HEK293 (cell line): ENCODE measurements around the gene SPESP1.

Experiments used
- CTCF ChIA-PET: fragments of 350-600 bp; formaldehyde crosslinking; extraction: SDS; loops from one replicate; lab custom pipeline; 2021; ENCODE audit warnings: antibody characterized with exemption; lab: Yijun Ruan, JAX
- POLR2A ChIA-PET: fragments of 300-600 bp; formaldehyde crosslinking; extraction: SDS; loops from one replicate; lab custom pipeline; 2020; ENCODE audit warnings: antibody characterized with exemption, inconsistent platforms; lab: Yijun Ruan, JAX
- H3K27ac ChIP-seq: fragments of 200-500 bp; sonication (Bioruptor generic); 2 replicates; pipeline ENCODE4 v1.5.1; 2014; ENCODE audit warnings: low read depth, low read length, control low read depth, inconsistent platforms; ENCODE audit errors: extremely low read depth
- H3K36me3 ChIP-seq, 2 experiments: fragments of 200-500 bp in 1 of 2; sonication (Bioruptor generic) in 1 of 2; 1 replicate in 1 of 2; 2 replicates in 1 of 2; pipeline ENCODE4 v1.5.1; 2014 to 2017; ENCODE audit warnings: inconsistent platforms in 2 of 2, low read length in 2 of 2; ENCODE audit not compliant: control insufficient read depth in 2 of 2, insufficient read depth in 1 of 2
- H3K4me1 ChIP-seq: fragments of 200-500 bp; sonication (Bioruptor generic); 2 replicates; pipeline ENCODE4 v1.5.1; 2014; ENCODE audit warnings: mild to moderate bottlenecking, low read length, inconsistent platforms; ENCODE audit not compliant: control insufficient read depth, insufficient read depth
- H3K4me3 ChIP-seq: 2 replicates; pipeline ENCODE4 v1.5.1; 2011; ENCODE audit warnings: low read depth, mild to moderate bottlenecking, control low read depth, low read length, moderate library complexity
- H3K9me3 ChIP-seq: fragments of 200-500 bp; sonication (Bioruptor generic); 2 replicates; pipeline ENCODE4 v1.5.1; 2014; ENCODE audit warnings: low read depth, low read length, inconsistent platforms; ENCODE audit not compliant: control insufficient read depth, insufficient read depth
- BCL11B ChIP-seq: fragments of 450-650 bp; formaldehyde crosslinking; IDR thresholded peaks from 2 replicates; pipeline ENCODE4 v1.5.1; 2016; ENCODE audit warnings: low read depth, missing biosample characterization, missing genetic modification characterization
- KLF16 ChIP-seq: fragments of 450-650 bp; formaldehyde crosslinking; IDR thresholded peaks from 2 replicates; pipeline ENCODE4 v1.5.1; 2017; ENCODE audit warnings: missing biosample characterization, missing genetic modification characterization
- PRDM1 ChIP-seq: fragments of 450-650 bp; formaldehyde crosslinking; IDR thresholded peaks from 2 replicates; pipeline ENCODE4; 2016; ENCODE audit warnings: missing biosample characterization, missing genetic modification characterization
- PRDM10 ChIP-seq: fragments of 450-650 bp; formaldehyde crosslinking; IDR thresholded peaks from 2 replicates; pipeline ENCODE4 v1.5.1; 2016; ENCODE audit warnings: missing biosample characterization, missing genetic modification characterization
- SCRT2 ChIP-seq: fragments of 450-650 bp; formaldehyde crosslinking; IDR thresholded peaks from 2 replicates; pipeline ENCODE4 v1.5.1; 2016; ENCODE audit warnings: missing biosample characterization, missing genetic modification characterization
- ZBTB17 ChIP-seq: fragments of 450-650 bp; formaldehyde crosslinking; IDR thresholded peaks from 2 replicates; pipeline ENCODE4 v1.5.1; 2016; ENCODE audit warnings: missing biosample characterization, missing genetic modification characterization
- ZEB2 ChIP-seq: fragments of 450-650 bp; formaldehyde crosslinking; IDR thresholded peaks from 2 replicates; pipeline ENCODE4 v1.5.1; 2016; ENCODE audit warnings: missing biosample characterization, missing genetic modification characterization
- ZNF121 ChIP-seq: fragments of 450-650 bp; formaldehyde crosslinking; IDR thresholded peaks from 2 replicates; pipeline ENCODE4 v1.5.1; 2016; ENCODE audit warnings: missing biosample characterization, missing genetic modification characterization
- ZNF362 ChIP-seq: fragments of 450-650 bp; formaldehyde crosslinking; IDR thresholded peaks from 2 replicates; pipeline ENCODE4 v1.5.1; 2016; ENCODE audit warnings: missing biosample characterization, missing genetic modification characterization
- ZNF366 ChIP-seq: fragments of 450-650 bp; formaldehyde crosslinking; conservative IDR thresholded peaks from 2 replicates; pipeline ENCODE4 v1.5.1; 2016; ENCODE audit warnings: missing biosample characterization, missing genetic modification characterization
- ZNF398 ChIP-seq: fragments of 450-650 bp; formaldehyde crosslinking; IDR thresholded peaks from 2 replicates; pipeline ENCODE4 v1.5.1; 2017; ENCODE audit warnings: missing biosample characterization, missing genetic modification characterization
- ZNF449 ChIP-seq: fragments of 450-650 bp; formaldehyde crosslinking; IDR thresholded peaks from 2 replicates; pipeline ENCODE4 v1.5.1; 2017; ENCODE audit warnings: missing biosample characterization, mild to moderate bottlenecking, missing genetic modification characterization, moderate library complexity
- ZNF529 ChIP-seq: fragments of 450-650 bp; formaldehyde crosslinking; IDR thresholded peaks from 2 replicates; pipeline ENCODE4 v1.5.1; 2017; ENCODE audit warnings: missing genetic modification characterization, missing biosample characterization; ENCODE audit not compliant: insufficient replicate concordance
- ZNF585B ChIP-seq: fragments of 450-650 bp; formaldehyde crosslinking; IDR thresholded peaks from 2 replicates; pipeline ENCODE4 v1.5.1; 2016; ENCODE audit warnings: missing biosample characterization, missing genetic modification characterization
- ZNF610 ChIP-seq: fragments of 450-650 bp; formaldehyde crosslinking; IDR thresholded peaks from 2 replicates; pipeline ENCODE4 v1.5.1; 2016; ENCODE audit warnings: missing biosample characterization, missing genetic modification characterization, borderline replicate concordance
- ZNF624 ChIP-seq: fragments of 450-650 bp; formaldehyde crosslinking; IDR thresholded peaks from 2 replicates; pipeline ENCODE4 v1.5.1; 2017; ENCODE audit warnings: missing biosample characterization, missing genetic modification characterization
- ZNF654 ChIP-seq: fragments of 450-650 bp; formaldehyde crosslinking; IDR thresholded peaks from 2 replicates; pipeline ENCODE4 v1.5.1; 2016; ENCODE audit warnings: low read depth, missing biosample characterization, missing genetic modification characterization
- ZNF791 ChIP-seq: fragments of 450-650 bp; formaldehyde crosslinking; IDR thresholded peaks from 2 replicates; pipeline ENCODE4 v1.5.1; 2016; ENCODE audit warnings: missing biosample characterization, missing genetic modification characterization

The SPESP1 gene

GRCh38 chr15:68930268-68931022 lies at the start of gene SPESP1:
Gene SPESP1, plus strand, starts transcription at chr15:68930525. Its CDS starts 129 bp downstream, at chr15:68930654.
- Histone ChIP-seq H3K36me3 (no peaks in the 10 kb centered on the region), H3K9me3 (no peaks in the 10 kb centered on the region; the same call in 1 of the 2 replicates), H3K27ac (no peak within 1 kb of the TSS), H3K4me1 (no peaks in the 10 kb centered on the region), H3K4me3 (no peak within 1 kb of the TSS)
- ChIA-PET POLR2A (no interaction called here), CTCF (no interaction called here)
- TF ChIP-seq ZNF121 (tag by site-specific recombination) (no peak), ZNF529 (tag by site-specific recombination) (no peak), ZNF398 (tag by site-specific recombination) (no peak), BCL11B (tag by site-specific recombination) (no peak), ZNF791 (tag by site-specific recombination) (no peak), ZNF366 (tag by site-specific recombination) (no peak), ZEB2 (tag by site-specific recombination) (no peak), ZNF624 (tag by site-specific recombination) (no peak), KLF16 (tag by site-specific recombination) (no peak), PRDM1 (no peak), ZNF585B (tag by site-specific recombination) (no peak), ZNF654 (tag by site-specific recombination) (no peak), ZBTB17 (tag by site-specific recombination) (no peak)

GRCh38 chr15:68885070-68885469 lies 45.3 kb upstream of the SPESP1 start:
- TF ChIP-seq ZNF362 (tag by site-specific recombination) (no peak), ZNF449 (tag by site-specific recombination) (no peak), PRDM10 (tag by site-specific recombination) (peak; percentile 71; the same call in 1 of the 2 replicates), ZNF610 (tag by site-specific recombination) (no peak), SCRT2 (peak; percentile 70; the same call in 1 of the 2 replicates)
- TF ChIP-seq, all 188 proteins: peak for 2
- no peak overlapping the region for H3K27ac ChIP-seq
- ChIA-PET POLR2A (no interaction called here), CTCF (interaction anchor here (0.6 to 5.0 kb wide), 5 partner anchors 9 to 66 kb away, joined by 3 to 45 read pairs (median 4); no protein-coding TSS in a partner anchor)
- H3K4me1 ChIP-seq, result no peaks in the 10 kb centered on the region
- H3K4me3 ChIP-seq, result no peak overlapping the region
- H3K36me3 ChIP-seq, result no peaks in the 10 kb centered on the region
- H3K9me3 ChIP-seq, result no peaks in the 10 kb centered on the region
